ENCODE measurements around the gene TRPM3. TPM values are rescaled to one million over a fixed set of nuclear protein-coding genes. Genes with fewer than 3 reads are reported as not detected.
"Not testable (repeated sequence)": the region's sequence is repeated elsewhere in the genome, so short reads cannot be mapped to it uniquely, and the experiment has no call there.

The TRPM3 gene
- total and polyA plus RNA-seq, 2 donors (not counting 1 experiment from before 2014, with no cell fraction given): not detected

DNA sequence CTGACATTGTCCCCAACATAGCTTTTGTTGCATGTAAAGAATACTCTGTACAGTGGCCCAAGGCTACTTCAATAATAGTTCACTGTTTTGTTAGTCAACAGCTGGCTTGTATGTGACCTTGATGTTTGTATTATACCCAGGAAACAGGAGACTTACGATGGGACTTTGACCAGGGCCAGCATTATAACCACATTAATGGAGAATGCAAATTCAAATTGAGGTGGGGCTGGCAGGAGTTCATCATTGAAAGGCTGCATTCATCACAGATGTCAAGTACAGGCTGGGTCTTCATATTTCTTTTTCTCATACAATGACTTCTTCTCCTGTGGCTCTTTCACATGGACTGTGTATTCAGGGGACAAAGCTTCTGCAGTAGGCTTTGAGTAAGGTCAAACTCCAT is 414.6 kb downstream of the TRPM3 start:
- POLR2A ChIA-PET; H3K27ac ChIP-seq (ENCODE audit: low read length in 2 of 2); DNase-seq; H3K4me3 Mint-ChIP-seq; H2AFZ ChIP-seq (ENCODE audit: insufficient read depth, low read depth, low read length, poor library complexity, severe bottlenecking); H3K9me3 ChIP-seq (ENCODE audit: control extremely low read depth in 1 of 3, control insufficient read depth in 2 of 3, insufficient read depth in 1 of 3, low read length in 2 of 3); CTCF ChIA-PET; H4K20me1 ChIP-seq (ENCODE audit: control insufficient read depth, insufficient read depth, low read length, poor library complexity, severe bottlenecking); H3K27me3 Mint-ChIP-seq; H3K27me3 ChIP-seq (replicated peaks in 1 of 4; ENCODE audit: control extremely low read depth in 1 of 4, control insufficient read depth in 3 of 4, insufficient read depth in 4 of 4, low read length in 3 of 4); H3K4me1 Mint-ChIP-seq; H3K4me1 ChIP-seq (ENCODE audit: control insufficient read depth in 2 of 2, insufficient read depth in 2 of 2, low read length in 2 of 2); H3K79me2 ChIP-seq (ENCODE audit: control insufficient read depth, insufficient read depth, low read length); ATAC-seq (ENCODE audit: low read depth); H3K36me3 ChIP-seq (replicated peaks in 1 of 2; ENCODE audit: control extremely low read depth in 1 of 2, control insufficient read depth in 1 of 2, extremely low read depth in 1 of 2, insufficient read depth in 2 of 2, low read length in 1 of 2); H3K9ac ChIP-seq (ENCODE audit: low read length); H3K27ac Mint-ChIP-seq; H3K4me2 ChIP-seq (replicated peaks; ENCODE audit: low read depth, low read length, poor library complexity, severe bottlenecking); H3K9me3 Mint-ChIP-seq (ENCODE audit: insufficient read depth); H3K4me3 ChIP-seq (ENCODE audit: control extremely low read depth in 1 of 5, extremely low read depth in 1 of 5, insufficient read depth in 1 of 5, low read depth in 2 of 5, low read length in 4 of 5); intact Hi-C loops (cut with micrococcal nuclease): not testable (repeated sequence)
- no CpG with 5 or more reads among the region's 1 CpG for WGBS (ENCODE audit: insufficient coverage)

- no peaks in the 10 kb centered on the region for H3K9me3 ChIP-seq (ENCODE audit: control extremely low read depth in 1 of 3, control insufficient read depth in 2 of 3, insufficient read depth in 1 of 3, low read length in 2 of 3)
- no peak for DNase-seq
- TF ChIP-seq EZH2 (IDR thresholded peaks at IDR 0.05; ENCODE audit: borderline replicate concordance, insufficient read depth, low read depth, low read length, poor library complexity, severe bottlenecking) (no peak), CTCF (IDR thresholded peaks at IDR 0.05) (no peak)
- Mint-ChIP-seq H3K27me3 (no peaks in the 10 kb centered on the region), H3K27ac (no peak overlapping the region), H3K4me3 (no peak overlapping the region), H3K9me3 (ENCODE audit: insufficient read depth) (no peaks in the 10 kb centered on the region), H3K4me1 (no peaks in the 10 kb centered on the region)
- no peaks in the 10 kb centered on the region for H4K20me1 ChIP-seq (ENCODE audit: control insufficient read depth, insufficient read depth, low read length, poor library complexity, severe bottlenecking)
- intact Hi-C loops (cut with micrococcal nuclease): no loop called here
- H3K79me2 ChIP-seq (ENCODE audit: control insufficient read depth, insufficient read depth, low read length): no peaks in the 10 kb centered on the region
- H3K27ac ChIP-seq (ENCODE audit: low read length in 2 of 2): no peak overlapping the region
- no peak overlapping the region for H3K4me3 ChIP-seq (ENCODE audit: control extremely low read depth in 1 of 5, extremely low read depth in 1 of 5, insufficient read depth in 1 of 5, low read depth in 2 of 5, low read length in 4 of 5)
- no peak for ATAC-seq (ENCODE audit: low read depth)
- H3K36me3 ChIP-seq (replicated peaks in 1 of 2; ENCODE audit: control extremely low read depth in 1 of 2, control insufficient read depth in 1 of 2, extremely low read depth in 1 of 2, insufficient read depth in 2 of 2, low read length in 1 of 2): no peaks in the 10 kb centered on the region
- whole genome bisulfite sequencing (ENCODE audit: insufficient coverage): 89% methylated on average over 3 of the region's 6 CpGs
- H3K4me1 ChIP-seq (ENCODE audit: control insufficient read depth in 2 of 2, insufficient read depth in 2 of 2, low read length in 2 of 2): no peaks in the 10 kb centered on the region
- CTCF ChIA-PET: no interaction called here
- POLR2A ChIA-PET: no interaction called here
- H3K27me3 ChIP-seq (replicated peaks in 1 of 4; ENCODE audit: control extremely low read depth in 1 of 4, control insufficient read depth in 3 of 4, insufficient read depth in 4 of 4, low read length in 3 of 4): no peaks in the 10 kb centered on the region
- no peak overlapping the region for H2AFZ ChIP-seq (ENCODE audit: insufficient read depth, low read depth, low read length, poor library complexity, severe bottlenecking)
- no peak overlapping the region for H3K4me2 ChIP-seq (replicated peaks; ENCODE audit: low read depth, low read length, poor library complexity, severe bottlenecking)
- no peak overlapping the region for H3K9ac ChIP-seq (ENCODE audit: low read length)
Observed at GRCh38 chr9:70701163-70701562, 420.3 kb downstream of the TRPM3 start.
